SK-N-SH (cell line): Measurements from ENCODE around the gene GANAB. TPM values are rescaled to one million over a fixed set of nuclear protein-coding genes. Genes with fewer than 3 reads are reported as not detected.

Experiments used
- CTCF ChIA-PET: fragments of 300-600, 350-600 bp; formaldehyde crosslinking; extraction: SDS; loops from one replicate; lab custom pipeline; 2021; lab: Yijun Ruan, JAX
- POLR2A ChIA-PET: fragments of 350-600 bp; sonication (Branson Sonifier 250); formaldehyde crosslinking; extraction: SDS; loops from one replicate; lab custom pipeline; 2020; ENCODE audit warnings: antibody characterized with exemption, inconsistent platforms; lab: Yijun Ruan, JAX
- DNase-seq: peaks from one replicate; pipeline ENCODE4 v3.0.0; 2012
- H2AFZ ChIP-seq: fragments of 200-600 bp; sonication (generic); 2 replicates; pipeline ENCODE4 v1.8.1; 2016; ENCODE audit warnings: antibody characterized with exemption, mild to moderate bottlenecking, low read depth
- H3F3A ChIP-seq: fragments of 200-600 bp; sonication (generic); replicated peaks from 2 replicates; pipeline ENCODE3; 2016; ENCODE audit warnings: antibody characterized with exemption, mild to moderate bottlenecking; ENCODE audit not compliant: insufficient read depth
- H3K27ac ChIP-seq, 2 experiments: fragments of 200-500 bp in 1 of 2; fragments of 200-600 bp in 1 of 2; sonication (Bioruptor generic) in 1 of 2; sonication (generic), shearing (Covaris generic) in 1 of 2; 2 replicates each; pipeline versions ENCODE4 v1.5.1 to v1.6.1; 2014 to 2016; ENCODE audit warnings: low read depth in 2 of 2, inconsistent platforms in 1 of 2, low read length in 1 of 2, mild to moderate bottlenecking in 1 of 2, mixed read lengths in 1 of 2
- H3K27me3 ChIP-seq: fragments of 200-600 bp; sonication (generic), shearing (Covaris generic); 2 replicates; pipeline ENCODE4 v1.6.1; 2016; ENCODE audit warnings: mixed run types; ENCODE audit not compliant: insufficient read depth
- H3K36me3 ChIP-seq, 2 experiments: fragments of 200-500 bp in 1 of 2; fragments of 200-600 bp in 1 of 2; sonication (Bioruptor generic) in 1 of 2; sonication (generic) in 1 of 2; replicated peaks in 1 of 2; 2 replicates each; pipeline versions ENCODE3 to v1.5.1; 2014 to 2016; ENCODE audit warnings: low read length in 1 of 2, mild to moderate bottlenecking in 1 of 2; ENCODE audit not compliant: insufficient read depth in 2 of 2, control insufficient read depth in 1 of 2
- H3K4me1 ChIP-seq, 2 experiments: fragments of 200-500 bp in 1 of 2; fragments of 200-600 bp in 1 of 2; sonication (Bioruptor generic) in 1 of 2; sonication (generic), shearing (Covaris generic) in 1 of 2; 2 replicates each; pipeline versions ENCODE4 v1.5.1 to v1.6.1; 2014 to 2016; ENCODE audit warnings: low read depth in 1 of 2, low read length in 1 of 2, mixed run types in 1 of 2; ENCODE audit not compliant: insufficient read depth in 2 of 2, control insufficient read depth in 1 of 2
- H3K4me2 ChIP-seq: fragments of 200-600 bp; sonication (generic), shearing (Covaris generic); 2 replicates; pipeline ENCODE4 v1.6.1; 2017; ENCODE audit warnings: mixed run types
- H3K4me3 ChIP-seq, 2 experiments: fragments of 200-500 bp in 1 of 2; fragments of 200-600 bp in 1 of 2; sonication (Bioruptor generic) in 1 of 2; sonication (generic), shearing (Covaris generic) in 1 of 2; 2 replicates each; pipeline versions ENCODE4 v1.5.1 to v1.8.1; 2014 to 2016; ENCODE audit warnings: low read depth in 2 of 2, inconsistent platforms in 1 of 2, low read length in 1 of 2, mild to moderate bottlenecking in 1 of 2, mixed read lengths in 1 of 2, moderate library complexity in 1 of 2
- H3K79me2 ChIP-seq: fragments of 200-600 bp; sonication (generic); 2 replicates; pipeline ENCODE4 v1.8.1; 2017; ENCODE audit warnings: mild to moderate bottlenecking; ENCODE audit not compliant: insufficient read depth
- H3K9ac ChIP-seq: fragments of 200-600 bp; sonication (generic); 2 replicates; pipeline ENCODE4 v1.6.1; 2017; ENCODE audit warnings: mixed run types
- H3K9me2 ChIP-seq: fragments of 200-600 bp; sonication (generic); 2 replicates; pipeline ENCODE4 v1.6.1; 2017; ENCODE audit warnings: mixed run types
- H3K9me3 ChIP-seq: fragments of 200-600 bp; sonication (generic); 2 replicates; pipeline ENCODE4 v1.6.1; 2017; ENCODE audit warnings: mixed run types, mild to moderate bottlenecking, moderate library complexity
- H4K20me1 ChIP-seq: fragments of 200-600 bp; sonication (generic); 2 replicates; pipeline ENCODE4 v1.6.1; 2017; ENCODE audit warnings: mild to moderate bottlenecking, mixed run types; ENCODE audit not compliant: insufficient read depth
- CTCF ChIP-seq: fragments of 200-600 bp; sonication (generic); IDR thresholded peaks from 2 replicates; pipeline ENCODE4 v1.6.1; 2017; ENCODE audit warnings: antibody characterized with exemption, mild to moderate bottlenecking, moderate library complexity
- ELF1 ChIP-seq: IDR thresholded peaks from 2 replicates; pipeline ENCODE4 v1.4.0; 2012
- FOXJ3 ChIP-seq: sonication (generic); formaldehyde crosslinking; IDR thresholded peaks from 2 replicates; pipeline ENCODE4 v1.5.1; 2020; ENCODE audit warnings: mild to moderate bottlenecking, missing genetic modification reagents
- GATA2 ChIP-seq: sonication (generic); formaldehyde crosslinking; IDR thresholded peaks from 2 replicates; pipeline ENCODE4 v1.5.0; 2020; ENCODE audit warnings: mild to moderate bottlenecking, missing genetic modification reagents
- JUND ChIP-seq: IDR thresholded peaks from 2 replicates; pipeline ENCODE4 v1.4.0; 2012
- MEF2A ChIP-seq: IDR thresholded peaks from 2 replicates; pipeline ENCODE4 v1.4.0; 2012; ENCODE audit warnings: low read depth, borderline replicate concordance
- MXI1 ChIP-seq: IDR thresholded peaks from 2 replicates; pipeline ENCODE4 v1.6.1; 2012; ENCODE audit warnings: mild to moderate bottlenecking, low read depth, low read length, improper control_type of control experiment
- NFIC ChIP-seq: IDR thresholded peaks from 2 replicates; pipeline ENCODE4 v1.4.0; 2012; ENCODE audit warnings: borderline replicate concordance
- NRF1 ChIP-seq: IDR thresholded peaks from 2 replicates; pipeline ENCODE4 v1.6.1; 2012; ENCODE audit warnings: low read depth, mild to moderate bottlenecking, low read length
- POLR2AphosphoS5 ChIP-seq: IDR thresholded peaks from 2 replicates; pipeline ENCODE4 v1.6.1; 2012; ENCODE audit warnings: low read depth, low read length
- RCOR1 ChIP-seq: fragments of 150-350 bp; IDR thresholded peaks from 2 replicates; pipeline ENCODE4 v1.6.1; 2017; ENCODE audit warnings: antibody characterized with exemption, low read length
- RXRA ChIP-seq: IDR thresholded peaks from 2 replicates; pipeline ENCODE4 v1.4.0; 2012; ENCODE audit warnings: low read depth, mild to moderate bottlenecking, borderline replicate concordance
- SIN3A ChIP-seq: IDR thresholded peaks from 2 replicates; pipeline ENCODE4 v1.6.1; 2012; ENCODE audit warnings: low read depth, mild to moderate bottlenecking, low read length, moderate library complexity, borderline replicate concordance
- SMC3 ChIP-seq: IDR thresholded peaks from 2 replicates; pipeline ENCODE4 v1.6.1; 2012; ENCODE audit warnings: low read depth, low read length, improper control_type of control experiment
- TCF12 ChIP-seq: IDR thresholded peaks from 2 replicates; pipeline ENCODE4 v1.4.0; 2012
- TEAD4 ChIP-seq: IDR thresholded peaks from 2 replicates; pipeline ENCODE4 v1.4.0; 2012; ENCODE audit warnings: mild to moderate bottlenecking, borderline replicate concordance; ENCODE audit not compliant: insufficient read depth
- USF1 ChIP-seq: IDR thresholded peaks from 2 replicates; pipeline ENCODE4 v1.4.0; 2012; ENCODE audit warnings: low read depth, borderline replicate concordance
- YY1 ChIP-seq: IDR thresholded peaks from 2 replicates; pipeline ENCODE4 v1.4.0; 2012; ENCODE audit warnings: low read depth, mild to moderate bottlenecking
- WGBS: methylation state at CpG from one replicate; pipeline ENCODE4 v1.1.6; 2017; ENCODE audit warnings: low lambda C conversion rate; 5-methylcytosine and 5-hydroxymethylcytosine counted together
- polyA plus RNA-seq, 3 experiments: library from polyadenylated mRNA; depleted of rRNA; stranded (reverse); fragments of >200 nt; gene quantifications; 2 replicates each; pipeline ENCODE4 v1.2.3, GENCODE V29; 2012
- TF ChIP-seq, protein P1 (sequence below): IDR thresholded peaks from 2 replicates; pipeline ENCODE4; 2012
- TF ChIP-seq, protein P2 (sequence below): IDR thresholded peaks from 2 replicates; pipeline ENCODE4 v1.6.1; 2012; ENCODE audit warnings: mild to moderate bottlenecking, low read depth, low read length, moderate library complexity

GANAB gene
- polyA plus RNA-seq, 1 of the 3 experiments (the other 2 are of a cell fraction), result 275 TPM

DNA sequence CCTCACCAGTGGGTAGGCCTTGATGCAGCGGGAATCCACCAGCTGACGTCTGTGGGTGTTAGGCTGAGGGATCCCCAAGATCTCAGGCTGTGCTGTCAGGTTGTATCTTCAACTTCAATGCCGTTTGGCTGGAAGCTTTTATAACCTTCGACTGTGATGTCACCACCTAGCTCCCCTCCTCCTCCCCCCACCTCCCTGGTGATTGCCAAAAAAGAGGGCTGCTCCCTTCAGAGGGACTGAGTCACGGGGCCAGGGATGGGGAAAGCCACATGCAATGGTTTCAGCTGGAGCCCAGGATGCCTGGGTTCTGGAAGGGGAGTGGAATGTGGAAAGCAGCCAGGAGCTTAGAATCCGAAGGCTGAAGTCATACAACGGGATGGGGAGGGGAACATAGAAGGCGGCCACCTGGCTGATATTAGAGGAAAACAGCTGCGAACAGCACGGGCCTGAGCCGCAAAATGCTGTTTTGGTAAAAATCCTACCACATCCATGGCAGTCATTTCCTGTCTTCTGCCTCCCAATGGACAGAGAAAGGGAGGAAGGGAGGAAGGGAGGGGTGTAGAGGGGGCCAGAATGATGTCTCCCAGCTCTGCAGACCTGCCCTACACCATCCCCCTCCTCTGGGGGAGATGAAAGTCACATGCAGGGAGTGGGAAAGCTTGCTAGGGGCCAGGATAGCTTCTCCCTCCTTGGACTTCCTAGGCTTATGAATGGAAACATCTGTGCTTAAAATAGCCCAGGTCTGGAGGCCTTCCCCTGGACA is 43.2 kb upstream of the GANAB start, which contains the start of gene LRRN4CL:
Gene LRRN4CL (minus strand): TSS at position 110 of the 763 bp plus-strand sequence. CDS start 1,022 bp downstream, outside the sequence.
- no peak within 1 kb of the TSS for H3K4me2 ChIP-seq
- no peak within 1 kb of the TSS for H2AFZ ChIP-seq
- WGBS, result 70% methylated on average over 11 of the region's 11 CpGs
- H3K79me2 ChIP-seq, result no peaks in the 10 kb centered on the region
- no peak within 1 kb of the TSS for H3K27ac ChIP-seq
- CTCF ChIA-PET, result interaction anchor here (0.7 to 2.3 kb wide), 4 partner anchors 9 to 295 kb away, joined by 3 to 8 read pairs (median 6); no protein-coding TSS in a partner anchor
- no peak within 1 kb of the TSS for H3K9ac ChIP-seq
- H4K20me1 ChIP-seq, result no peaks in the 10 kb centered on the region
- H3K9me3 ChIP-seq, result no peaks in the 10 kb centered on the region
- peaks cover 19 to 30% of the 10 kb centered on the region in 2 experiments for H3K36me3 ChIP-seq
- POLR2A ChIA-PET, result interaction anchor here (1.4 to 1.9 kb wide), 2 partner anchors 18 to 24 kb away, joined by 3 to 12 read pairs; partner anchors contain the start of genes C11orf98, CSKMT and UQCC3
- no peak within 1 kb of the TSS for H3K4me3 ChIP-seq
- TF ChIP-seq TCF12, result peak; percentile 40; the same call in 1 of the 2 replicates
- TF ChIP-seq POLR2AphosphoS5, result peak; percentile 28; the same call in 1 of the 2 replicates
- peak; percentile 51; the same call in 1 of the 2 replicates for TF ChIP-seq NFIC
- no peak for TF ChIP-seq NRF1
- peak; percentile 27 for DNase-seq
- H3K27me3 ChIP-seq, result no peaks in the 10 kb centered on the region
- peaks cover 0 to 9% of the 10 kb centered on the region in 2 experiments; a peak in 3 of 4 replicates for H3K4me1 ChIP-seq
- H3F3A ChIP-seq, result peaks cover 7% of the 10 kb centered on the region
- no peaks in the 10 kb centered on the region for H3K9me2 ChIP-seq

DNA sequence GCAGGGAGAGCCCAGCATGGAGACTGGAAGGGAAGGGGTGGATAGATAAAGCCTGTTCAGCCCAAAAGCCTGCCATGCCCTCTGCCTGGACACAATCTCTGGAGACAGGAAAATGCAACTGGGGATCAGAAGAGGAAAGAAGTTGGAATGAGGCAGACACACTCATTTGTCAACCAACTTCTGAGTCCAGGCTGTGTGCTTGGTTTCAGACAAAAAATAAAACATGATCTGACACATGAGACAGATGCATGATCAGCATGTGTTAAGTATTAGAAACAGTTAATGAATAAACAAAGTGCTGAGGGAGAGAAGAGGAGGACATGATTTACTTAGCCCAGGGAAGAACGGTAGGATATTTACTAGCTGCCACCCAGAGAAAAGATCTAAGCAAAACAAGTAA is 42.1 kb upstream of the GANAB start:
- WGBS, result 88% methylated on average over 1 of the region's 1 CpG
- Histone ChIP-seq H3K9ac (no peak overlapping the region), H3K4me1 (peaks cover 0 to 6% of the 10 kb centered on the region in 2 experiments; a peak in 1 of 4 replicates), H3K9me2 (no peaks in the 10 kb centered on the region), H3K27ac (no peak overlapping the region), H3K9me3 (no peaks in the 10 kb centered on the region), H4K20me1 (no peaks in the 10 kb centered on the region), H3K4me2 (no peak overlapping the region), H3K36me3 (peaks cover 12 to 29% of the 10 kb centered on the region in 2 experiments), H3K4me3 (no peak overlapping the region), H2AFZ (no peak overlapping the region), H3F3A (peaks cover 7% of the 10 kb centered on the region), H3K79me2 (no peaks in the 10 kb centered on the region), H3K27me3 (no peaks in the 10 kb centered on the region)
- ChIA-PET POLR2A (no interaction called here), CTCF (interaction anchor here (0.8 to 2.0 kb wide), 2 partner anchors 7 to 293 kb away, joined by 5 to 8 read pairs; no protein-coding TSS in a partner anchor)
- DNase-seq, result no peak
- TF ChIP-seq SIN3A, result no peak
- TF ChIP-seq, protein P1, sequence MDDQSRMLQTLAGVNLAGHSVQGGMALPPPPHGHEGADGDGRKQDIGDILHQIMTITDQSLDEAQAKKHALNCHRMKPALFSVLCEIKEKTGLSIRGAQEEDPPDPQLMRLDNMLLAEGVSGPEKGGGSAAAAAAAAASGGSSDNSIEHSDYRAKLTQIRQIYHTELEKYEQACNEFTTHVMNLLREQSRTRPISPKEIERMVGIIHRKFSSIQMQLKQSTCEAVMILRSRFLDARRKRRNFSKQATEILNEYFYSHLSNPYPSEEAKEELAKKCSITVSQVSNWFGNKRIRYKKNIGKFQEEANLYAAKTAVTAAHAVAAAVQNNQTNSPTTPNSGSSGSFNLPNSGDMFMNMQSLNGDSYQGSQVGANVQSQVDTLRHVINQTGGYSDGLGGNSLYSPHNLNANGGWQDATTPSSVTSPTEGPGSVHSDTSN, result no peak
- no peak for TF ChIP-seq TEAD4
- TF ChIP-seq SMC3, result no peak
- no peak for TF ChIP-seq NRF1
- TF ChIP-seq ELF1, result no peak
- TF ChIP-seq YY1, result no peak
- TF ChIP-seq MEF2A, result no peak
- no peak for TF ChIP-seq RCOR1
- TF ChIP-seq GATA2, result no peak
- TF ChIP-seq JUND, result no peak
- no peak for TF ChIP-seq FOXJ3 (CRISPR knock-in tag)
- TF ChIP-seq, protein P2, sequence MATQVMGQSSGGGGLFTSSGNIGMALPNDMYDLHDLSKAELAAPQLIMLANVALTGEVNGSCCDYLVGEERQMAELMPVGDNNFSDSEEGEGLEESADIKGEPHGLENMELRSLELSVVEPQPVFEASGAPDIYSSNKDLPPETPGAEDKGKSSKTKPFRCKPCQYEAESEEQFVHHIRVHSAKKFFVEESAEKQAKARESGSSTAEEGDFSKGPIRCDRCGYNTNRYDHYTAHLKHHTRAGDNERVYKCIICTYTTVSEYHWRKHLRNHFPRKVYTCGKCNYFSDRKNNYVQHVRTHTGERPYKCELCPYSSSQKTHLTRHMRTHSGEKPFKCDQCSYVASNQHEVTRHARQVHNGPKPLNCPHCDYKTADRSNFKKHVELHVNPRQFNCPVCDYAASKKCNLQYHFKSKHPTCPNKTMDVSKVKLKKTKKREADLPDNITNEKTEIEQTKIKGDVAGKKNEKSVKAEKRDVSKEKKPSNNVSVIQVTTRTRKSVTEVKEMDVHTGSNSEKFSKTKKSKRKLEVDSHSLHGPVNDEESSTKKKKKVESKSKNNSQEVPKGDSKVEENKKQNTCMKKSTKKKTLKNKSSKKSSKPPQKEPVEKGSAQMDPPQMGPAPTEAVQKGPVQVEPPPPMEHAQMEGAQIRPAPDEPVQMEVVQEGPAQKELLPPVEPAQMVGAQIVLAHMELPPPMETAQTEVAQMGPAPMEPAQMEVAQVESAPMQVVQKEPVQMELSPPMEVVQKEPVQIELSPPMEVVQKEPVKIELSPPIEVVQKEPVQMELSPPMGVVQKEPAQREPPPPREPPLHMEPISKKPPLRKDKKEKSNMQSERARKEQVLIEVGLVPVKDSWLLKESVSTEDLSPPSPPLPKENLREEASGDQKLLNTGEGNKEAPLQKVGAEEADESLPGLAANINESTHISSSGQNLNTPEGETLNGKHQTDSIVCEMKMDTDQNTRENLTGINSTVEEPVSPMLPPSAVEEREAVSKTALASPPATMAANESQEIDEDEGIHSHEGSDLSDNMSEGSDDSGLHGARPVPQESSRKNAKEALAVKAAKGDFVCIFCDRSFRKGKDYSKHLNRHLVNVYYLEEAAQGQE, result no peak
- no peak for TF ChIP-seq NFIC
- TF ChIP-seq MXI1, result no peak
- TF ChIP-seq CTCF, result no peak
- no peak for TF ChIP-seq POLR2AphosphoS5
- TF ChIP-seq RXRA, result no peak
- no peak for TF ChIP-seq USF1
